ENCODE data around the gene SLC6A8. TPM values are rescaled to one million over a fixed set of nuclear protein-coding genes. Genes with fewer than 3 reads are reported as not detected.
A peak's percentile ranks its signal among the peaks of the same experiment; 100 is the strongest.
"Not testable (repeated sequence)": the region's sequence is repeated elsewhere in the genome, so short reads cannot be mapped to it uniquely, and the experiment has no call there.

SLC6A8 gene
- total and polyA plus RNA-seq, 11 donors: 113 to 241 (median 179) TPM

- peak overlapping the region in 1 of 12 donors; percentile 71 for H3K27ac ChIP-seq
- no peak for DNase-seq
- 14 to 38% (median 24%) methylated on average over 36 to 38 of the region's 38 CpGs for WGBS, 4 donors
- H3K4me3 ChIP-seq: no peak overlapping the region
- peaks cover 0 to 7% (median 0%) of the 10 kb centered on the region in 9 donors for H3K27me3 ChIP-seq
- peaks cover 0 to 5% (median 0%) of the 10 kb centered on the region in 12 donors for H3K9me3 ChIP-seq
- intact Hi-C loops (cut with DNase I): no loop called here
- peaks cover 0 to 4% (median 0%) of the 10 kb centered on the region in 9 donors for H3K36me3 ChIP-seq
- H3K4me1 ChIP-seq: peaks cover 0 to 6% (median 0%) of the 10 kb centered on the region in 12 donors
- ATAC-seq: no peak
- TF ChIP-seq CTCF (IDR thresholded peaks at IDR 0.05) (peak in 4 of 12 donors; percentile 19 to 29 (median 23)), POLR2A (IDR thresholded peaks at IDR 0.05) (no peak)
These were observed 56.7 kb downstream of the SLC6A8 start for GRCh38 chrX:153744210-153745066.

GRCh38 chrX:153745067-153745433 is 57.3 kb downstream of the SLC6A8 start:
- H3K9me3 ChIP-seq; H3K4me1 ChIP-seq; H3K27ac ChIP-seq; H3K27me3 ChIP-seq; intact Hi-C loops (cut with DNase I); ATAC-seq; H3K4me3 ChIP-seq; DNase-seq; H3K36me3 ChIP-seq: not testable (repeated sequence)
- WGBS, 4 donors: 24 to 73% (median 45%) methylated on average over 12 of the region's 12 CpGs

Other genes with a start within 250 kb of the SLC6A8 start
- gene TREX2, start 241.9 kb upstream of the SLC6A8 start, total RNA-seq: under 1 TPM in 6 of 9 donors, not detected in 3; 0.22 to 0.48 (median 0.29) TPM
- under 1 TPM; 0.23 to 0.32 TPM for gene TREX2, start 241.9 kb upstream of the SLC6A8 start, polyA plus RNA-seq
- gene HAUS7, start 217.3 kb upstream of the SLC6A8 start, total RNA-seq: 10 to 100 TPM; 15.3 to 28.2 (median 19.5) TPM
- gene HAUS7, start 217.3 kb upstream of the SLC6A8 start, polyA plus RNA-seq: 10 to 100 TPM; 23.9 to 25.8 TPM
- 100 to 1,000 TPM in 2 of 9 donors, 10 to 100 TPM in 7; 55.7 to 264 (median 76.9) TPM for gene BGN, start 192.9 kb upstream of the SLC6A8 start, total RNA-seq
- gene BGN, start 192.9 kb upstream of the SLC6A8 start, polyA plus RNA-seq: 10 to 100 TPM; 57.9 to 86.3 TPM
- under 1 TPM in 1 of 9 donors, not detected in 8; 0.12 TPM for gene ATP2B3, start 170.3 kb upstream of the SLC6A8 start, total RNA-seq
- not detected for gene ATP2B3, start 170.3 kb upstream of the SLC6A8 start, polyA plus RNA-seq
- gene CCNQ, start 88.8 kb upstream of the SLC6A8 start, total RNA-seq: 10 to 100 TPM; 16.2 to 87.3 (median 36.9) TPM
- gene CCNQ, start 88.8 kb upstream of the SLC6A8 start, polyA plus RNA-seq: 100 to 1,000 TPM in 1 of 2 donors, 10 to 100 TPM in 1; 85.0 to 126 TPM
- under 1 TPM in 1 of 9 donors, not detected in 8; 0.25 TPM for gene DUSP9, start 40.7 kb upstream of the SLC6A8 start, total RNA-seq
- under 1 TPM in 1 of 2 donors, not detected in 1; 0.04 TPM for gene DUSP9, start 40.7 kb upstream of the SLC6A8 start, polyA plus RNA-seq
- gene PNCK, start 14.1 kb upstream of the SLC6A8 start, total RNA-seq: 1 to 10 TPM; 3.1 to 7.3 (median 6.6) TPM
- 1 to 10 TPM; 1.4 to 3.2 TPM for gene PNCK, start 14.1 kb upstream of the SLC6A8 start, polyA plus RNA-seq
- gene BCAP31, start 36.5 kb downstream of the SLC6A8 start, total RNA-seq: 100 to 1,000 TPM in 5 of 9 donors, 10 to 100 TPM in 4; 59.9 to 162 (median 102) TPM
- gene BCAP31, start 36.5 kb downstream of the SLC6A8 start, polyA plus RNA-seq: 100 to 1,000 TPM in 1 of 2 donors, 10 to 100 TPM in 1; 87.7 to 158 TPM
- gene ABCD1, start 36.9 kb downstream of the SLC6A8 start, total RNA-seq: 10 to 100 TPM; 13.5 to 25.6 (median 17.6) TPM
- gene ABCD1, start 36.9 kb downstream of the SLC6A8 start, polyA plus RNA-seq: 10 to 100 TPM; 12.9 to 13.5 TPM
- gene PLXNB3, start 76.3 kb downstream of the SLC6A8 start, total RNA-seq: 1 to 10 TPM; 1.6 to 8.6 (median 3.5) TPM
- 1 to 10 TPM in 1 of 2 donors, under 1 TPM in 1; 0.51 to 2.8 TPM for gene PLXNB3, start 76.3 kb downstream of the SLC6A8 start, polyA plus RNA-seq
- 10 to 100 TPM; 31.9 to 49.7 (median 38.9) TPM for gene SRPK3, start 93.1 kb downstream of the SLC6A8 start, total RNA-seq
- gene SRPK3, start 93.1 kb downstream of the SLC6A8 start, polyA plus RNA-seq: 10 to 100 TPM in 1 of 2 donors, 1 to 10 TPM in 1; 8.8 to 39.8 TPM
- gene IDH3G, start 106.4 kb downstream of the SLC6A8 start, total RNA-seq: 100 to 1,000 TPM in 2 of 9 donors, 10 to 100 TPM in 7; 58.1 to 162 (median 71.2) TPM
- 10 to 100 TPM; 76.5 to 78.6 TPM for gene IDH3G, start 106.4 kb downstream of the SLC6A8 start, polyA plus RNA-seq
- gene SSR4, start 106.7 kb downstream of the SLC6A8 start, total RNA-seq: 100 to 1,000 TPM; 119 to 225 (median 135) TPM
- gene SSR4, start 106.7 kb downstream of the SLC6A8 start, polyA plus RNA-seq: 100 to 1,000 TPM; 306 to 307 TPM
- gene PDZD4, start 142.6 kb downstream of the SLC6A8 start, total RNA-seq: 1 to 10 TPM; 1.7 to 4.0 (median 2.4) TPM
- gene PDZD4, start 142.6 kb downstream of the SLC6A8 start, polyA plus RNA-seq: 1 to 10 TPM; 1.7 to 2.4 TPM
- gene L1CAM, start 198.2 kb downstream of the SLC6A8 start, total RNA-seq: 10 to 100 TPM in 1 of 9 donors, 1 to 10 TPM in 7, under 1 TPM in 1; 0.99 to 11.0 (median 3.1) TPM
- gene L1CAM, start 198.2 kb downstream of the SLC6A8 start, polyA plus RNA-seq: 1 to 10 TPM; 1.3 to 1.8 TPM
- gene AVPR2, start 216.7 kb downstream of the SLC6A8 start, total RNA-seq: 10 to 100 TPM in 1 of 9 donors, 1 to 10 TPM in 8; 2.2 to 10.5 (median 3.0) TPM
- 1 to 10 TPM; 4.0 to 7.5 TPM for gene AVPR2, start 216.7 kb downstream of the SLC6A8 start, polyA plus RNA-seq
- 10 to 100 TPM in 4 of 9 donors, 1 to 10 TPM in 5; 6.8 to 55.8 (median 9.5) TPM for gene ARHGAP4, start 238.3 kb downstream of the SLC6A8 start, total RNA-seq
- 10 to 100 TPM; 15.9 to 25.1 TPM for gene ARHGAP4, start 238.3 kb downstream of the SLC6A8 start, polyA plus RNA-seq
- 100 to 1,000 TPM in 2 of 9 donors, 10 to 100 TPM in 7; 52.5 to 112 (median 72.1) TPM for gene NAA10, start 247.1 kb downstream of the SLC6A8 start, total RNA-seq
- gene NAA10, start 247.1 kb downstream of the SLC6A8 start, polyA plus RNA-seq: 100 to 1,000 TPM; 120 to 221 TPM

Data from heart left ventricle (tissue), 16 donors.